Loucy (cell line): Measurements from ENCODE around the gene PARD3B.

Source experiments
- H2AFZ ChIP-seq: fragments of 200-600 bp; sonication (generic); 2 replicates; pipeline ENCODE4 v1.6.0; 2016; ENCODE audit warnings: antibody characterized with exemption, mild to moderate bottlenecking, low read length, moderate library complexity
- H3F3A ChIP-seq: fragments of 200-600 bp; 2 replicates; pipeline ENCODE4 v1.6.0; 2016; ENCODE audit warnings: antibody characterized with exemption, low read depth, mild to moderate bottlenecking
- H3K27me3 ChIP-seq: fragments of 200-600 bp; sonication (generic); 2 replicates; pipeline ENCODE4 v1.6.1; 2014; ENCODE audit warnings: low read length, mild to moderate bottlenecking; ENCODE audit not compliant: insufficient read depth, poor library complexity, severe bottlenecking
- H3K36me3 ChIP-seq: fragments of 200-600 bp; sonication (generic); 2 replicates; pipeline ENCODE4 v1.6.1; 2016; ENCODE audit warnings: low read length; ENCODE audit not compliant: insufficient read depth
- H3K4me1 ChIP-seq: fragments of 200-600 bp; sonication (generic); 2 replicates; pipeline ENCODE4 v1.5.1; 2014; ENCODE audit warnings: low read length, mild to moderate bottlenecking; ENCODE audit not compliant: insufficient read depth, poor library complexity, severe bottlenecking
- H3K4me2 ChIP-seq: fragments of 200-600 bp; sonication (generic); 2 replicates; pipeline ENCODE4 v1.6.0; 2014; ENCODE audit warnings: antibody characterized with exemption, low read length, low read depth, mild to moderate bottlenecking; ENCODE audit not compliant: poor library complexity, severe bottlenecking
- H3K4me3 ChIP-seq: fragments of 200-600 bp; sonication (generic); 2 replicates; pipeline ENCODE4 v1.5.1; 2014; ENCODE audit warnings: low read length, mild to moderate bottlenecking, mixed read lengths; ENCODE audit not compliant: poor library complexity, severe bottlenecking
- H3K79me2 ChIP-seq: fragments of 200-600 bp; sonication (generic); 2 replicates; pipeline ENCODE4 v1.6.1; 2014; ENCODE audit warnings: low read length; ENCODE audit not compliant: insufficient read depth
- H3K9ac ChIP-seq: fragments of 200-600 bp; sonication (generic); 2 replicates; pipeline ENCODE4 v1.6.0; 2014; ENCODE audit warnings: mild to moderate bottlenecking, low read depth, low read length, moderate library complexity; ENCODE audit not compliant: poor library complexity, severe bottlenecking
- H3K9me2 ChIP-seq: fragments of 200-600 bp; sonication (generic); replicated peaks from 2 replicates; pipeline ENCODE4 v1.6.1; 2016; ENCODE audit warnings: low read depth, low read length, mixed read lengths
- H3K9me3 ChIP-seq: fragments of 200-600 bp; sonication (generic); 2 replicates; pipeline ENCODE4 v1.6.1; 2014; ENCODE audit warnings: mild to moderate bottlenecking, antibody characterized with exemption, low read length, low read depth; ENCODE audit not compliant: insufficient read depth
- H4K20me1 ChIP-seq: fragments of 200-600 bp; sonication (generic); 2 replicates; pipeline ENCODE4 v1.6.0; 2014; ENCODE audit warnings: antibody characterized with exemption, low read length, mild to moderate bottlenecking; ENCODE audit not compliant: insufficient read depth, poor library complexity, severe bottlenecking
- CTCF ChIP-seq: fragments of 200-600 bp; sonication (generic); conservative IDR thresholded peaks from 2 replicates; pipeline ENCODE4 v1.5.1; 2014; ENCODE audit warnings: mild to moderate bottlenecking, antibody characterized with exemption, low read length
- EZH2phosphoT487 ChIP-seq: fragments of 200-600 bp; IDR thresholded peaks from 2 replicates; pipeline ENCODE4 v1.6.1; 2018; ENCODE audit warnings: antibody characterized with exemption, mild to moderate bottlenecking, moderate library complexity, borderline replicate concordance

Gene PARD3B

GRCh38 chr2:204498291-204498690 lies 47.0 kb upstream of the PARD3B start:
- H3K4me2 ChIP-seq: no peak overlapping the region
- no peaks in the 10 kb centered on the region for H3K36me3 ChIP-seq
- no peaks in the 10 kb centered on the region for H3K79me2 ChIP-seq
- no peak overlapping the region for H2AFZ ChIP-seq
- TF ChIP-seq CTCF (no peak), EZH2phosphoT487 (no peak)
- no peaks in the 10 kb centered on the region for H3K4me1 ChIP-seq
- no peaks in the 10 kb centered on the region for H3F3A ChIP-seq
- no peaks in the 10 kb centered on the region for H3K9me2 ChIP-seq
- no peaks in the 10 kb centered on the region for H3K9me3 ChIP-seq
- no peak overlapping the region for H3K4me3 ChIP-seq
- no peaks in the 10 kb centered on the region for H4K20me1 ChIP-seq
- H3K9ac ChIP-seq: no peak overlapping the region
- no peaks in the 10 kb centered on the region for H3K27me3 ChIP-seq

- no peaks in the 10 kb centered on the region for H3K27me3 ChIP-seq
- H3K9me2 ChIP-seq: no peaks in the 10 kb centered on the region
- H3K9me3 ChIP-seq: no peaks in the 10 kb centered on the region
- H2AFZ ChIP-seq: no peak overlapping the region
- no peak overlapping the region for H3K9ac ChIP-seq
- no peak overlapping the region for H3K4me2 ChIP-seq
- H3K4me1 ChIP-seq: no peaks in the 10 kb centered on the region
- no peak overlapping the region for H3K4me3 ChIP-seq
- no peaks in the 10 kb centered on the region for H4K20me1 ChIP-seq
- no peaks in the 10 kb centered on the region for H3F3A ChIP-seq
- no peaks in the 10 kb centered on the region for H3K36me3 ChIP-seq
- no peak for TF ChIP-seq EZH2phosphoT487
- TF ChIP-seq CTCF: no peak
- H3K79me2 ChIP-seq: no peaks in the 10 kb centered on the region
These were observed 41.4 kb upstream of the PARD3B start for GRCh38 chr2:204503869-204504268.

GRCh38 chr2:204504594-204504993 lies 40.7 kb upstream of the PARD3B start:
- H3K4me3 ChIP-seq: no peak overlapping the region
- H2AFZ ChIP-seq: no peak overlapping the region
- H3K9ac ChIP-seq: no peak overlapping the region
- no peaks in the 10 kb centered on the region for H3K79me2 ChIP-seq
- H3K27me3 ChIP-seq: no peaks in the 10 kb centered on the region
- no peaks in the 10 kb centered on the region for H3K9me2 ChIP-seq
- no peaks in the 10 kb centered on the region for H3F3A ChIP-seq
- H3K9me3 ChIP-seq: no peaks in the 10 kb centered on the region
- TF ChIP-seq CTCF (no peak), EZH2phosphoT487 (no peak)
- no peaks in the 10 kb centered on the region for H3K4me1 ChIP-seq
- H3K36me3 ChIP-seq: no peaks in the 10 kb centered on the region
- H4K20me1 ChIP-seq: no peaks in the 10 kb centered on the region
- no peak overlapping the region for H3K4me2 ChIP-seq
